HG03103 (cell line): Measurements from ENCODE around the gene PPARGC1A.

Source experiments
- ATAC-seq: cut with Tn5 transposase; IDR thresholded peaks from one replicate; pipeline ENCODE4 v1.9.1; 2021; ENCODE audit warnings: low read depth; ENCODE audit not compliant: unreplicated experiment

The PPARGC1A gene

GRCh38 chr4:23779839-23780238 lies 110.0 kb downstream of the PPARGC1A start:
- no peak for ATAC-seq

GRCh38 chr4:23779422-23779821 lies 110.4 kb downstream of the PPARGC1A start:
- ATAC-seq = no peak

GRCh38 chr4:23775694-23776093 lies 114.2 kb downstream of the PPARGC1A start:
- ATAC-seq = no peak

- ATAC-seq = no peak
Measured at GRCh38 chr4:23774909-23775308, 114.9 kb downstream of the PPARGC1A start.

GRCh38 chr4:23773884-23774636 lies 115.8 kb downstream of the PPARGC1A start:
- ATAC-seq = no peak

GRCh38 chr4:23770011-23770410 lies 119.8 kb downstream of the PPARGC1A start:
- ATAC-seq = no peak

- no peak for ATAC-seq
Measured at GRCh38 chr4:23769406-23769805, 120.4 kb downstream of the PPARGC1A start.

- ATAC-seq = no peak
Measured at GRCh38 chr4:23768541-23768940, 121.3 kb downstream of the PPARGC1A start.

GRCh38 chr4:23766344-23766743 lies 123.5 kb downstream of the PPARGC1A start:
- no peak for ATAC-seq

GRCh38 chr4:23763559-23763958 lies 126.3 kb downstream of the PPARGC1A start:
- no peak for ATAC-seq

- no peak for ATAC-seq
Measured at GRCh38 chr4:23762551-23762950, 127.3 kb downstream of the PPARGC1A start.

- ATAC-seq = no peak
Measured at GRCh38 chr4:23759066-23759465, 130.8 kb downstream of the PPARGC1A start.

GRCh38 chr4:23754688-23755087 lies 135.2 kb downstream of the PPARGC1A start:
- no peak for ATAC-seq

GRCh38 chr4:23750125-23750524 lies 139.7 kb downstream of the PPARGC1A start:
- no peak for ATAC-seq

- ATAC-seq = no peak
Measured at GRCh38 chr4:23747281-23747735, 142.5 kb downstream of the PPARGC1A start.

GRCh38 chr4:23746672-23747071 lies 143.2 kb downstream of the PPARGC1A start:
- no peak for ATAC-seq

GRCh38 chr4:23746027-23746426 lies 143.8 kb downstream of the PPARGC1A start:
- ATAC-seq = no peak

GRCh38 chr4:23745377-23745776 lies 144.5 kb downstream of the PPARGC1A start:
- ATAC-seq = no peak
